ENCODE results near the gene ALDH1L2. TPM values are rescaled to one million over a fixed set of nuclear protein-coding genes. Genes with fewer than 3 reads are reported as not detected.

ALDH1L2 gene
- total RNA-seq, 1 donor from 2014 or later: 3.0 TPM

- H3K4me1 ChIP-seq: no peaks in the 10 kb centered on the region
- TF ChIP-seq CTCF (IDR thresholded peaks at IDR 0.05; ENCODE audit: borderline replicate concordance): no peak
- H3K36me3 ChIP-seq: peaks cover 25% of the 10 kb centered on the region
- no peak overlapping the region for H3K4me3 ChIP-seq
- H3K9me3 ChIP-seq (replicated peaks): no peaks in the 10 kb centered on the region
- no peaks in the 10 kb centered on the region for H3K27me3 ChIP-seq (ENCODE audit: low read depth)
- no peak overlapping the region for H3K27ac ChIP-seq (replicated peaks)
- DNase-seq: no peak
- intact Hi-C loops (cut with micrococcal nuclease): no loop called here
Observed at GRCh38 chr12:105047308-105047707, 37.0 kb downstream of the ALDH1L2 start.

GRCh38 chr12:105041186-105041585 is 43.1 kb downstream of the ALDH1L2 start:
- Histone ChIP-seq H3K36me3 (no peaks in the 10 kb centered on the region), H3K9me3 (replicated peaks) (no peaks in the 10 kb centered on the region), H3K27ac (replicated peaks) (no peak overlapping the region), H3K4me1 (peaks cover 9% of the 10 kb centered on the region), H3K27me3 (ENCODE audit: low read depth) (no peaks in the 10 kb centered on the region), H3K4me3 (no peak overlapping the region)
- no peak for DNase-seq
- intact Hi-C loops (cut with micrococcal nuclease): no loop called here
- TF ChIP-seq CTCF (IDR thresholded peaks at IDR 0.05; ENCODE audit: borderline replicate concordance): no peak

GRCh38 chr12:105040476-105040875 is 43.8 kb downstream of the ALDH1L2 start:
- Histone ChIP-seq H3K4me1 (peaks cover 9% of the 10 kb centered on the region), H3K4me3 (no peak overlapping the region), H3K36me3 (no peaks in the 10 kb centered on the region), H3K27me3 (ENCODE audit: low read depth) (no peaks in the 10 kb centered on the region), H3K27ac (replicated peaks) (no peak overlapping the region), H3K9me3 (replicated peaks) (no peaks in the 10 kb centered on the region)
- TF ChIP-seq CTCF (IDR thresholded peaks at IDR 0.05; ENCODE audit: borderline replicate concordance): no peak
- intact Hi-C loops (cut with micrococcal nuclease): no loop called here
- no peak for DNase-seq

- Histone ChIP-seq H3K4me3 (no peak overlapping the region), H3K27me3 (ENCODE audit: low read depth) (no peaks in the 10 kb centered on the region), H3K36me3 (no peaks in the 10 kb centered on the region), H3K27ac (replicated peaks) (no peak overlapping the region), H3K4me1 (peaks cover 9% of the 10 kb centered on the region), H3K9me3 (replicated peaks) (no peaks in the 10 kb centered on the region)
- no peak for TF ChIP-seq CTCF (IDR thresholded peaks at IDR 0.05; ENCODE audit: borderline replicate concordance)
- DNase-seq: no peak
- intact Hi-C loops (cut with micrococcal nuclease): no loop called here
Observed at GRCh38 chr12:105036937-105037649, 47.2 kb downstream of the ALDH1L2 start.

GRCh38 chr12:105033851-105034250 is 50.4 kb downstream of the ALDH1L2 start:
- no peak for TF ChIP-seq CTCF (IDR thresholded peaks at IDR 0.05; ENCODE audit: borderline replicate concordance)
- no peak for DNase-seq
- no peaks in the 10 kb centered on the region for H3K36me3 ChIP-seq
- H3K4me1 ChIP-seq: no peaks in the 10 kb centered on the region
- H3K9me3 ChIP-seq (replicated peaks): no peaks in the 10 kb centered on the region
- H3K4me3 ChIP-seq: no peak overlapping the region
- intact Hi-C loops (cut with micrococcal nuclease): no loop called here
- H3K27me3 ChIP-seq (ENCODE audit: low read depth): no peaks in the 10 kb centered on the region
- H3K27ac ChIP-seq (replicated peaks): no peak overlapping the region
